ENCODE data around the gene ARSJ. TPM values are rescaled to one million over a fixed set of nuclear protein-coding genes. Genes with fewer than 3 reads are reported as not detected.

ARSJ gene
- total and polyA plus RNA-seq, 2 of the 8 experiments (the other 6 are each of a cell fraction or from before 2014, with no cell fraction given): 1.4 to 6.3 TPM

DNA sequence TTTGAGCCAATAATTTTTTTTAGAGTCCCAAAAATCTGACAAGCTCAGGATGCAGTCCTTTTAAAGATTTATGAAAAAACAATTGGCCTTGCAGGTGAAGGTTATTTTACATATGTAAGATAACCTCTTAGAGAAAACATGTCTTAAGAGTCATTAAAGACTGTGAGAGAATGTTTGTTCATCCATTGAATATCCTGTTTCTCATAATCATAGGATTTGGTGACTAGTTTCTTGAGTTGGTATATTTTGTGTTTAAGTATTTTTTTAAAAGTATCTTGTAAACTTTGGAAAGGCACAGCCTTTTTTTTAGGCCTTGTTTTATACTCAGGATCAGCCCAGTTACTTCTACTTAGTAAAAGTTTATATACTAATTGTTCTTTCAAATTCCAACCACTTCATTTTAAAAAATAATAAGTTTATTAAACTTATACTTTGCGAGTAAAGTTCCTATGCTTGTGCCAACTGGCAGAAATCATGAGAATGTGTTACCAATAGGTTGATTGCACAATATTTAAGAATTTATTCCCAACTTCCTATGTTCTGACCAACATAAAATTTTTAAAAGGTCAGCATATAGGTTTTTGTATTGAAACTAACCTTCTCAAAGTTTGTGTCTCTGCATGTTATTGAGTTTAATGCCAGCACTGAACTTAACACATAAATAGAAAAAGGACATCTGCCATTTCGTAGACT is 40.0 kb upstream of the ARSJ start:
- no peak overlapping the region for H3K4me2 ChIP-seq (ENCODE audit: insufficient read depth in 1 of 2, low read depth in 2 of 2, low read length in 2 of 2)
- no peak overlapping the region for H2BK5ac ChIP-seq (ENCODE audit: low read depth, low read length)
- H2AFZ ChIP-seq (ENCODE audit: low read length): no peak overlapping the region
- no peaks in the 10 kb centered on the region for H3K23me2 ChIP-seq (ENCODE audit: low read depth, low read length)
- H3K79me2 ChIP-seq (ENCODE audit: control insufficient read depth in 1 of 2, insufficient read depth in 2 of 2, low read length in 2 of 2): no peaks in the 10 kb centered on the region
- no peak overlapping the region for H4K91ac ChIP-seq (replicated peaks; ENCODE audit: insufficient read length, low read length)
- no peak overlapping the region for H2BK20ac ChIP-seq (ENCODE audit: low read length)
- no peak overlapping the region for H2BK15ac ChIP-seq (ENCODE audit: low read length)
- ChIA-PET POLR2A (ENCODE audit: partially characterized antibody) (no interaction called here), CTCF (ENCODE audit: partially characterized antibody) (no interaction called here)
- H3K36me3 ChIP-seq (ENCODE audit: control insufficient read depth in 2 of 4, insufficient read depth in 4 of 4, low read length in 3 of 4): no peaks in the 10 kb centered on the region
- no peak overlapping the region for H3K9ac ChIP-seq (replicated peaks in 1 of 4; ENCODE audit: extremely low read depth in 1 of 4, low read depth in 3 of 4, low read length in 3 of 4)
- H4K8ac ChIP-seq (ENCODE audit: extremely low read depth, insufficient read depth, low read length): no peak overlapping the region
- H3K9me3 ChIP-seq (ENCODE audit: insufficient read depth in 2 of 2, low read depth in 1 of 2, low read length in 1 of 2): no peaks in the 10 kb centered on the region
- H4K5ac ChIP-seq (ENCODE audit: insufficient read length, low read depth, low read length): no peak overlapping the region
- no peak overlapping the region for H3K4ac ChIP-seq (replicated peaks; ENCODE audit: insufficient read length, low read depth, low read length)
- TF ChIP-seq CEBPB (IDR thresholded peaks at IDR 0.05; ENCODE audit: low read depth, low read length) (peak; percentile 53; the same call in 1 of the 2 replicates), POLR2A (IDR thresholded peaks at IDR 0.05; ENCODE audit: control extremely low read depth in 1 of 2, low read depth in 2 of 2, low read length in 2 of 2) (no peak)
- H3K4me1 ChIP-seq (replicated peaks in 1 of 4; ENCODE audit: control insufficient read depth in 3 of 4, insufficient read depth in 4 of 4, low read length in 3 of 4): no peaks in the 10 kb centered on the region
- no peak for DNase-seq (ENCODE audit: low read depth in 1 of 2, low spot score in 2 of 2)
- no peaks in the 10 kb centered on the region for H4K20me1 ChIP-seq (replicated peaks in 1 of 2; ENCODE audit: control insufficient read depth in 1 of 2, insufficient read depth in 2 of 2, low read length in 2 of 2)
- no peak overlapping the region for H2BK12ac ChIP-seq (ENCODE audit: low read depth, low read length)
- no peaks in the 10 kb centered on the region for H3K27me3 ChIP-seq (replicated peaks in 1 of 4; ENCODE audit: control insufficient read depth in 3 of 4, extremely low read depth in 1 of 4, insufficient read depth in 3 of 4, low read length in 3 of 4)
- H3K4me3 ChIP-seq (ENCODE audit: extremely low read depth in 1 of 4, insufficient read depth in 2 of 4, low read depth in 3 of 4, low read length in 4 of 4): no peak overlapping the region
- FAIRE-seq: no peak
- no peak overlapping the region for H3K56ac ChIP-seq (replicated peaks; ENCODE audit: insufficient read length, low read depth, low read length)
- no peak overlapping the region for H3K27ac ChIP-seq (ENCODE audit: low read depth, low read length)
- WGBS, 2 experiments (ENCODE audit: extremely low coverage in 1 of 2, insufficient coverage in 1 of 2, insufficient read length in 1 of 2, insufficient replicate concordance in 2 of 2, low coverage in 1 of 2, low lambda C conversion rate in 2 of 2, missing lambda C conversion rate in 1 of 2): 46% methylated on average over 2 of the region's 2 CpGs; no CpG with 5 or more reads in 1 of the 2 experiments
- no peak overlapping the region for H3K18ac ChIP-seq (ENCODE audit: extremely low read depth, low read length)
- H3K14ac ChIP-seq (ENCODE audit: insufficient read length): no peak overlapping the region
- H3K23ac ChIP-seq (ENCODE audit: insufficient read length): no peak overlapping the region
- H3K79me1 ChIP-seq (ENCODE audit: low read depth, low read length): no peaks in the 10 kb centered on the region
- no peak overlapping the region for H2BK120ac ChIP-seq (replicated peaks; ENCODE audit: low read depth, low read length)
- no peak overlapping the region for H2AK5ac ChIP-seq (ENCODE audit: low read depth, low read length)

Data from H1 (cell line).